Measurements from ENCODE around the gene CCSER1.
"Not testable (repeated sequence)": the region's sequence is repeated elsewhere in the genome, so short reads cannot be mapped to it uniquely, and the experiment has no call there.

The CCSER1 gene

DNA sequence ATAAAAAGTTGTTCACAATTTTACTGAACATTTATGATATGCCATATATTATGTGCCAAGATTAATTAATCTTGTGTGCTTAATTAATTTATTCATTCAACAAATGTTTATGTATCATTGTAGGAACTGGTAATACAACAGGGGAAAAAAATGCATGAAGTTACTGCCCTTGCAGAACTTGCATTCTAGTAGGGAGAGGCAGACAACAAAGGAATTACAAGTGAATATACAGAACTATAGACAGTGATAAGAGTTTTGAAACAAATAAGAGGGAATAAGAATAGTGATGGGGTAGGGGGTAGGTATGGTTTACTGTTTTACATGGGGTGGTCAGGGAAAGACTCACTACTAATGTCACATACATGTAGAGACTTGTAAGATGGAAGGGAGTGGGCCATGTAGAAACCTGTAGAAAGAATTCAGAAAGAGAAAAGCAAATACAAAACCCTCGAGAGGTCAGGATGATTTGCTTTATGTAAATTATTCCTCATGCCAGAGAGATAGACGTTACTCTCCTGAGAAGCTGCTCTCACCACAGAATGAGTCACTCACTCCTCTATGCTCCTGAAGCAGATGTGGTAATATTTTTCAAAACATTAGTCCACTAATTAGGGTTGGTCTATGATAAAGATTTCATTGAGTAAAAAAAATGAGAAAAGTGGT lies 1321.6 kb downstream of the CCSER1 start:
- H4K20me1 ChIP-seq: no peaks in the 10 kb centered on the region
- H3K4me1 ChIP-seq: peaks cover 0 to 10% (median 0%) of the 10 kb centered on the region in 10 experiments; a peak in 4 of 20 replicates
- peak overlapping the region in 2 of 11 experiments; percentile 38 to 41; a peak in 2 of 22 replicates for H3K4me2 ChIP-seq

DNA sequence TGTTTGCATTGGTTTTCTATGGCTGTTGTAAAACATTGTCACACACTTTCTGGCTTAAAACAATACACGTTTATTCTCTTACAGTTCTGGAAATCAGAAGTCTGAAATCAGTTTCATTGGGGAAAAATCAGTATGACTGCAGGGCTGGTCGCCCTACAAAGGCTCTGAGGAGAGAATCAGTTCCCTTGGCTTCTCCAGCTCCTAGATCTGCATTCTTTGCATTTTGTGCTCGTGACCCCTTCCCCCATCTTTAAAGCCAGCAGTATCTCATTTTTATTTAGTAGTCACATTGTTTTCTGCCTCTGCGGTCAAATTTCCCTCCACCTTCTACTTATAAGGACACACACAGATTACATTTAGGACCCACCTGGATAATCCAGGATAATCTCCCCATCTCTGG lies 1326.9 kb downstream of the CCSER1 start:
- peaks cover 0 to 3% (median 0%) of the 10 kb centered on the region in 10 experiments; a peak in 4 of 20 replicates for H3K4me1 ChIP-seq
- no peaks in the 10 kb centered on the region for H4K20me1 ChIP-seq
- H3K9ac ChIP-seq: no peak overlapping the region
- H3K36me3 ChIP-seq: no peaks in the 10 kb centered on the region
- H3K4me3 ChIP-seq: no peak overlapping the region
- H3K27ac ChIP-seq: no peak overlapping the region
- no peak overlapping the region for H3K4me2 ChIP-seq
- no peak for TF ChIP-seq Cebpa-rat (IDR thresholded peaks at IDR 0.05)
- no peaks in the 10 kb centered on the region for H3K9me3 ChIP-seq (replicated peaks in 1 of 11)
- no peaks in the 10 kb centered on the region for H3K27me3 ChIP-seq

More for the DNA sequence above, 1321.6 kb downstream of the CCSER1 start:
- Histone ChIP-seq H3K27me3 (no peaks in the 10 kb centered on the region), H3K27ac (no peak overlapping the region), H3K9me3 (replicated peaks in 1 of 11) (no peaks in the 10 kb centered on the region), H3K4me3 (no peak overlapping the region), H3K36me3 (no peaks in the 10 kb centered on the region), H3K9ac (no peak overlapping the region)
- no peak for TF ChIP-seq Cebpa-rat (IDR thresholded peaks at IDR 0.05)

GRCh38 chr4:91462566-91462965 lies 1335.4 kb downstream of the CCSER1 start:
- H3K4me2 ChIP-seq; H4K20me1 ChIP-seq; H3K9ac ChIP-seq; H3K9me3 ChIP-seq (replicated peaks in 1 of 11); H3K4me1 ChIP-seq; H3K36me3 ChIP-seq; H3K27ac ChIP-seq; H3K4me3 ChIP-seq; H3K27me3 ChIP-seq: not testable (repeated sequence)

DNA sequence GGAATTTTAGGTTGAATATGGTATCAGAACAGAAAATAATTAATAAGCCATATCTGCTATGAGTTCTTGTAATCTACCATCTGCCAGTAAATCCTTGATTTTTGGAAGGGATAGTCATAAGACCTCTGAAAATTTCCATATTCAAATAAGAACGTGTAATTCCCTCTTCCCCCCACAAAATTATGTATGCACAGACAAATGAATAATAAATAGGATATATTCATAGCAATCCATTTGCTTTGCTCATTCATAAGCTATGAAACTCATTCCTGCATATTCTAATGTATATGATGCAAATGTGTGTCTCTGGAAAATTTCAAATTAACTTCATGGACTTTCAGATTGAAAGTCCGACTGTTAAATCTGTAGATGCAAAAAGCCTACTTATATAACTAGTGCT lies 1343.5 kb downstream of the CCSER1 start:
- Histone ChIP-seq H3K36me3 (no peaks in the 10 kb centered on the region), H3K27me3 (no peaks in the 10 kb centered on the region), H3K4me1 (no peaks in the 10 kb centered on the region), H3K4me3 (no peak overlapping the region), H3K9ac (no peak overlapping the region), H4K20me1 (no peaks in the 10 kb centered on the region), H3K4me2 (no peak overlapping the region), H3K27ac (no peak overlapping the region), H3K9me3 (replicated peaks in 1 of 11) (no peaks in the 10 kb centered on the region)
- TF ChIP-seq Cebpa-rat (IDR thresholded peaks at IDR 0.05): no peak

DNA sequence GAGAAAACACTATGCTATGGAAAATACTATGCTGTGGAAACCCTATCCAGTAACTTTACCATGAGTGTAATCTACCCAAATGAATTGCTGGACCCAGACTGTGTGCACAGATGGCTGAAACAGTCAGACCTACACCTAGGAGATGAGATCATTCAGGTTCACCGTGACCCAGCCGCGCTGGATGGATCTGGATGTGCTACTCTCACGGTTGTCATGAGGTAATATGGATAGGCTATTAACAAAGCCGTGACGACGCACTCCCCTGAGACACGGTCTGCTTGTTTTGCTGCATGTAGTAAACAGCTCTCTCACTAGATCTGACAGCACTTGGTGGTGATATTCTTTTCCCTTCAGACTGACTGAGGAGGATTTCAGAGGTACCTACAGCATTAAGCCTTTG lies 1344.1 kb downstream of the CCSER1 start:
- Histone ChIP-seq H3K27me3 (no peaks in the 10 kb centered on the region), H3K9me3 (replicated peaks in 1 of 11) (no peaks in the 10 kb centered on the region), H3K27ac (no peak overlapping the region), H4K20me1 (no peaks in the 10 kb centered on the region), H3K4me2 (no peak overlapping the region), H3K9ac (no peak overlapping the region), H3K36me3 (no peaks in the 10 kb centered on the region), H3K4me3 (no peak overlapping the region), H3K4me1 (no peaks in the 10 kb centered on the region)
- no peak for TF ChIP-seq Cebpa-rat (IDR thresholded peaks at IDR 0.05)

DNA sequence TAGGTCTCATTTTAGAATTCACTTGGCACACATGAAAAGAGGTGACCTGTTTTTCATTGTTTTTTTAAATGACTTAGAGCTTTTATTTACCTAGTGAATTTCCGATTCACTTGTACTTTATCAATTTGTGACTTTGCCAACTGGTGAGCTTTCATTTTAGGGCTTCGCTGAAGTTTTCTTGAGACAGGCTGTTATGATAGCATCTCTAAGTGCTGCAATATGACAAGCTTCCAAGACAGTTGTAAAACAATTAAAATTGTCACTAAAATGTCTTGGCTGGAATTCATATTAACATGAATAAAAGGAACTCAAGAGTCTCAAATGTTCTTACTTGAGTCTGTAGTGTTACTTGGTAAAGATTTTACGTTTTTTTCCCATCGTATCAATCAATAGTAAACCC lies 1344.9 kb downstream of the CCSER1 start:
- Histone ChIP-seq H3K36me3 (no peaks in the 10 kb centered on the region), H3K4me1 (no peaks in the 10 kb centered on the region), H3K27ac (no peak overlapping the region), H3K4me3 (no peak overlapping the region), H3K9ac (no peak overlapping the region), H3K27me3 (no peaks in the 10 kb centered on the region), H3K9me3 (replicated peaks in 1 of 11) (no peaks in the 10 kb centered on the region), H4K20me1 (no peaks in the 10 kb centered on the region), H3K4me2 (no peak overlapping the region)
- no peak for TF ChIP-seq Cebpa-rat (IDR thresholded peaks at IDR 0.05)

DNA sequence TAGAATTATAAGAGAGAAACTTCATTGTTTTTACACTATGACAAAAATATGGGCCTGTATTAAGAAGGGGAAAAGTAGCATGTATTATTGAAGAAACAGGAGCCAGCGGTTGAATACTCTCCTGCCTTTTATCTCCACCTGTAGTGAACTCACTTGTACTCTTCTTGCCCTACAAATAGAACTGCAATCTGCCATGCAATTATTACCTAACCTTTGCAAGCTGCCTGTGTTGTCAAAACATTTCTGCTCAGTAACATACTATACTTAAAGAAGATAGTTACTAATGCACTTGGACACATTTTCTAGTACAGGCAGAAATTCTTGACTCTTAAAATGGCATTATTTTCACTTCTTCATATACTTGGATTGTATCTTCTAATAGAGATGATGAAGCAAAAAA lies 1358.2 kb downstream of the CCSER1 start:
- no peak for TF ChIP-seq Cebpa-rat (IDR thresholded peaks at IDR 0.05)
- no peak overlapping the region for H3K4me2 ChIP-seq
- no peaks in the 10 kb centered on the region for H3K4me1 ChIP-seq
- no peaks in the 10 kb centered on the region for H3K27me3 ChIP-seq
- H3K9ac ChIP-seq: no peak overlapping the region
- no peaks in the 10 kb centered on the region for H3K36me3 ChIP-seq
- H4K20me1 ChIP-seq: no peaks in the 10 kb centered on the region
- H3K4me3 ChIP-seq: no peak overlapping the region
- no peaks in the 10 kb centered on the region for H3K9me3 ChIP-seq (replicated peaks in 1 of 11)
- H3K27ac ChIP-seq: no peak overlapping the region

DNA sequence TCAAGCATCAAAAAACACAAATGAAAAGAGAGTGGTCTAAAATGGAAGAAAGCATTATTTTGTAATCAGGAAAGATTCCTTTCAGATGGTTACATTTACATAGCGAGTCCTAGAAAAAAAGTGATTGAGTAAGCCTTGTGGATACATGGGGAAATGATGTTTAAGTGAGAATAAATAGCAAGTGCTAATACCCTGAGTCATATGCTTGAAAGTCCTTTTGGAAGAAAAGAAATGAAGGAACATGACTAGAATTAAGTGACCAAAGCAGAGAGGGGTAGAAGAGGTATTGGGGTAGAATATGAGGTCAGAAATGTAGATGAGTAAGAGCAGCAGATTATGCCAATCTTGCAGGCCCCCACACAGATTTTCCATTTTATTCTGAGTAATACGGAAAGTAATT lies 1361.8 kb downstream of the CCSER1 start:
- Histone ChIP-seq H3K4me2 (no peak overlapping the region), H3K27me3 (no peaks in the 10 kb centered on the region), H4K20me1 (no peaks in the 10 kb centered on the region; a peak in 1 of 22 replicates), H3K4me1 (no peaks in the 10 kb centered on the region), H3K9me3 (replicated peaks in 1 of 11) (no peaks in the 10 kb centered on the region), H3K9ac (no peak overlapping the region), H3K27ac (no peak overlapping the region), H3K36me3 (no peaks in the 10 kb centered on the region), H3K4me3 (no peak overlapping the region)
- TF ChIP-seq Cebpa-rat (IDR thresholded peaks at IDR 0.05): no peak

- Histone ChIP-seq H4K20me1 (no peaks in the 10 kb centered on the region), H3K36me3 (no peaks in the 10 kb centered on the region), H3K4me2 (no peak overlapping the region), H3K4me1 (no peaks in the 10 kb centered on the region), H3K4me3 (no peak overlapping the region), H3K9me3 (replicated peaks in 1 of 11) (no peaks in the 10 kb centered on the region), H3K9ac (no peak overlapping the region), H3K27me3 (no peaks in the 10 kb centered on the region), H3K27ac (no peak overlapping the region)
- TF ChIP-seq Cebpa-rat (IDR thresholded peaks at IDR 0.05): no peak
Measured at GRCh38 chr4:91497892-91498291, 1370.7 kb downstream of the CCSER1 start.

DNA sequence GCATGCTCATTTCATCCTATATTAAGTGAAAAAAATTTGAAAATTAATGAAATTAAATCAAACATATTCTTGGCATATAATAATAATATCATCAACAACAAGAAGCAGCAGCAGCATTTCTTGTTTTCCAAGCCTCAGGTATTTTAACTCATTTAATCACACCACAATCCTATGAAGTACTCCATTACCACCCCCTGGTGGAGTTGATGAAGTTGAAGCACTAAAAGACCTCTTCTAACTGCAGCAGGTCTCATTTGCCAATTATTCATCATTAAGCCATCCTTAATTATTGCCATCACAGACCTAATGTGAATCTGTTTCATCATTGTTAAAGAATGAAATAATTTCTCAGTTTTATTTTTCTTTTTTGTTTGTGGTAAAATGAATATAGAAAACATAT lies 1375.2 kb downstream of the CCSER1 start:
- Histone ChIP-seq H3K36me3 (no peaks in the 10 kb centered on the region), H3K9me3 (replicated peaks in 1 of 11) (no peaks in the 10 kb centered on the region), H3K4me1 (no peaks in the 10 kb centered on the region), H4K20me1 (no peaks in the 10 kb centered on the region), H3K27ac (no peak overlapping the region), H3K9ac (no peak overlapping the region), H3K27me3 (no peaks in the 10 kb centered on the region), H3K4me3 (no peak overlapping the region), H3K4me2 (no peak overlapping the region)
- no peak for TF ChIP-seq Cebpa-rat (IDR thresholded peaks at IDR 0.05)

Data from BLaER1 treated with 17β-estradiol and CSF1 and Interleukin-3, amounts not matched to agents 10 nM and 100 nM (cell line).